Ishikawa (cell line): Measurements from ENCODE around the gene APLF.

ENCODE experiments used
- EP300 ChIP-seq: IDR thresholded peaks from 2 replicates; pipeline ENCODE4 v1.6.1; 2012; ENCODE audit warnings: borderline replicate concordance
- FOXM1 ChIP-seq: IDR thresholded peaks from 2 replicates; pipeline ENCODE4 v1.6.1; 2012; ENCODE audit warnings: low read depth, borderline replicate concordance
- NFIC ChIP-seq: IDR thresholded peaks from 2 replicates; pipeline ENCODE4 v1.6.1; 2012
- RAD21 ChIP-seq: IDR thresholded peaks from 2 replicates; pipeline ENCODE4 v1.6.1; 2012; ENCODE audit warnings: low read depth
- TCF12 ChIP-seq: IDR thresholded peaks from 2 replicates; pipeline ENCODE4 v1.6.1; 2012; ENCODE audit warnings: low read depth
- TEAD4 ChIP-seq: IDR thresholded peaks from 2 replicates; pipeline ENCODE4 v1.6.1; 2012
- YY1 ChIP-seq: IDR thresholded peaks from 2 replicates; pipeline ENCODE4 v1.6.1; 2012; ENCODE audit warnings: low read depth
- ZBTB7A ChIP-seq: IDR thresholded peaks from 2 replicates; pipeline ENCODE4 v1.6.1; 2012; ENCODE audit warnings: low read depth

GRCh38 chr2:68556381-68556780 lies 89.0 kb downstream of the APLF start:
- no peak for TF ChIP-seq ZBTB7A
- TF ChIP-seq TEAD4 = no peak
- TF ChIP-seq RAD21 = no peak
- no peak for TF ChIP-seq YY1
- no peak for TF ChIP-seq FOXM1
- no peak for TF ChIP-seq NFIC
- no peak for TF ChIP-seq EP300
- no peak for TF ChIP-seq TCF12
